ENCODE data around the gene CEP170B. TPM values are rescaled to one million over a fixed set of nuclear protein-coding genes. Genes with fewer than 3 reads are reported as not detected.
"Not testable (repeated sequence)": the region's sequence is repeated elsewhere in the genome, so short reads cannot be mapped to it uniquely, and the experiment has no call there.

CEP170B gene
- total RNA-seq, 1 donor from 2014 or later: 5.6 TPM

DNA sequence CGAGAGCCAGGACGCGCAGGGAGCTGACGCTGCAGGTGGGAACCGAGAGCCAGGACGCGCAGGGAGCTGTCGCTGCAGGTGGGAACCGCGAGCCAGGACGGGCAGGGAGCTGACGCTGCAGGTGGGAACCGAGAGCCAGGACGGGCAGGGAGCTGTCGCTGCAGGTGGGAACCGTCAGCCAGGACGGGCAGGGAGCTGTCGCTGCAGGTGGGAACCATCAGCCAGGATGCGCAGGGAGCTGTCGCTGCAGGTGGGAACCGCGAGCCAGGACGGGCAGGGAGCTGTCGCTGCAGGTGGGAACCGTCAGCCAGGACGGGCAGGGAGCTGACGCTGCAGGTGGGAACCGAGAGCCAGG is 40.5 kb downstream of the CEP170B start:
- not testable (repeated sequence) for DNase-seq (ENCODE audit: low read depth in 2 of 2)

DNA sequence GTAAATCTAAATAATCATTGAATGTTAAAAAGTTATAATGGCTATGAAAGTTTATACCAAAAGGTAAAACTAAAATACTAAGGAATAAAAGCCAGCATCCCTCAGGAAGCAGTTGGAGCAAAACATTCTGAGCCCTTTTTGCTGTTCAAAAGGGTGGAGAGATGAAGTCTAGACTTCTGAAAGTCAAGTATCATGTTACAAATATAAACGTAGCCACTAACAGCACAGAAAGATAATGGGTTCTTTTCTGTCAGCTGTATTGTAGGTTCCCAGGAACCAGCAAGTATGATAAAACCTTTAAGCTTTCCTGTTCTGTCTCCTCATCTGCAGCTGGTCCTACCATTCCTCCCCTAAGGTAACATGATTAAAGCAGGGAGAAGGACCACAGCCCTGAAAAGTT is 43.2 kb downstream of the CEP170B start:
- no peak for DNase-seq (ENCODE audit: low read depth in 2 of 2)

DNA sequence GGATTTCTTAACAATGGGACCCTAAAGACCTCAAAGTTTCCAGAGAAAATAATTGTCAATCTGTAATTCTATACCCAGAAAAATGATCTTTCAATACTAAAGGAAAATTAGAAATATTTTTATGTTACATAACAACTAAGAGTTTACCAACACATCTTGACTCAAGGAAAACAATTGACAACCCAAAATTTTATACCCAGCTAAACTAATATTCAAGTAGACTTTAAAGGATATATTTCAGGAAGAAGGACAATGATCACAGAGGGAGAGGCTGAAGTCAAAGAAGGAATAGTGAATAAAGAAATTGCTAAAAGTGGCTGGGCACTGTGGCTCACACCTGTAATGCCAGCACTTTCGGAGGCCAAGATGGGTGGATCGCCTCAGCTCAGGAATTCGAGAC is 47.0 kb downstream of the CEP170B start:
- DNase-seq (ENCODE audit: low read depth in 2 of 2): no peak

DNA sequence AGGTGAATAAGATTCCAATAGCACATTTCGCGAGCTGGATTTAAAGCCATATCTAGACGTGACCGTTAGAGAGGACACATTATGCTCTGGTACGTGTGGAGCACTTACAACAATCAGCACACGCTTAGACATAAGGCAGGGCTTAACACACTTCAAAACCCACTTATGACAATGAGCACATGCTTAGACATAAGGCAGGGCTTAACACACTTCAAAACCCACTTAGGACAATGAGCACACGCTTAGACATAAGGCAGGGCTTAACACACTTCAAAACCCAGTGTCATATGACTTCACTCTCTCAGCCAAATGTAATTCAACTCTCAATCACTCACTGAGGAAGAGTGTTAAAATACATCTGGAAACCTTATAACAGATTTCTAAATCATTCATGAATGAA is 48.4 kb downstream of the CEP170B start:
- DNase-seq (ENCODE audit: low read depth in 2 of 2): no peak

DNA sequence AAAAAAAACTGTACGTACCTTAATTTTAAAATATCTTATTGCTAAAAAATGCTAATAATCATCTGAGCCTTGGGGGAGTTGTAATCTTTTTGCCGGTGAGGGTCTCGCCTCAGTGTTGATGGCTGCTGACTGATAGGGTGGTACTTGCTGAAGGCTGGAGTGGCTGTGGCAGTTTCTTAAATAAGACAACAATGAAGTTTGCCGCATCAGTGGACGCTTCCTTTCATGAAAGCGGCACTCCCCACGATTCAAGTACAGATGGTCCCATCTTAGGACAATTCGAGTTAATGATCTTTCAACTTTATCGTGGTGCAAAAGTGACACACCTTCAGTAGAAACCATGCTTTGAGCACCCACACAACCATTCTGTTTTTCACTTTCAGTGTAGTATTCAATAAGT is 52.0 kb downstream of the CEP170B start:
- DNase-seq (ENCODE audit: low read depth in 2 of 2): no peak

DNA sequence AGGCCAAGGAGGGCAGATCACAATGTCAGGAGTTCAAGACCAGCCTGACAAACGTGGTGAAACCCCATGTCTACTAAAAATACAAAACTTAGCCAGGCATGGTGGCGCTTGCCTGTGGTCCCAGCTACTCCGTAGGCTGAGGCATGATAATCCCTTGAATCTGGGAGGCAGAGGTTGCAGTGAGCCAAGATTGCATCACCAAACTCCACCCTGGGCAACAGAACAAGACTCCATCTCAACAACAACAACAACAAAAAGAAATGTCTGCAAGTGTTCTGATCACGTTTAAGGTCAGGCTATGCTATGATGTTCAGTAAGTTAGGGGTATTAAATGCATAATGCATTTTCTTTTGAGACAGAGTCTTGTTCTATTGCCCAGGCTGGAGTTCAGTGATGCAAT is 52.9 kb downstream of the CEP170B start:
- no peak for DNase-seq (ENCODE audit: low read depth in 2 of 2)

DNA sequence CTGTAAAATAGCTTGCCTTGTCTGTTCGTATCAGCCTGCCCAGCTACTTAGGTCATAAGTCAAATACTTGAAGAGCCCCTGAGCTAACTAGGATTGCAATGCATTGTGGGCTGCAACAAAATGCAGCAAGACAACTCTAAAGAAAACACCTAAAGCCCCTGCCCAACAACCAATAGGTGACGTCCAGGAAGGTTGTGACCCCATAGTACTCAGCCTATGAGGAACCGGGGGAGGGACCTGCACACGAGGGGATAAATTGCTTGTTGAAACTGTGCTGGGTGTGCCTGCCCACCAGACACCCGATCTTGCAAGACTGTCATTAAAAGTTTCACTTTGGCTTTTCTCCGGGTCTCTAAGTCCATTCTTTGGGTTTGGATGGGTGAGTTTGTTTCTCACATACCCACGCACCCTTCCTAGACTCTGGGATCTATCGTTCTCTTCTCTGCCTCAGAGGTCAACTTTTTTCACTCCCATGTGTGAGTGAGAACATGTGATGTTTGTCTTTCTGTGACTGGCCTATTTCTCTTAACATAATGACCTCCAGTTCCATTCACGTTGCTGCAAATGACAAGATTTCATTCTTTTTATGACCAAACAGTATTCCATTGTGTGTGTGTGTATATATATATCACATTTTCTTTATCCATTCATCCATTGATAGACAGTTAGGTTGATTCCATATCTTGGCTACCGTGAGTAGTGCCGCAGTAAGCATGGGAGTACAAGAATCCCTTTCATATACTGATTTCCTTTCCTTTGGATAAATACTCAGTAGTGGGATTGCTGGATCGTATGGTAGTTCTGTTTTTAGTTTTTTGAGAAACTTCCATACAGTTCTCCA is 54.3 kb downstream of the CEP170B start:
- not testable (repeated sequence) for DNase-seq (ENCODE audit: low read depth in 2 of 2)

DNA sequence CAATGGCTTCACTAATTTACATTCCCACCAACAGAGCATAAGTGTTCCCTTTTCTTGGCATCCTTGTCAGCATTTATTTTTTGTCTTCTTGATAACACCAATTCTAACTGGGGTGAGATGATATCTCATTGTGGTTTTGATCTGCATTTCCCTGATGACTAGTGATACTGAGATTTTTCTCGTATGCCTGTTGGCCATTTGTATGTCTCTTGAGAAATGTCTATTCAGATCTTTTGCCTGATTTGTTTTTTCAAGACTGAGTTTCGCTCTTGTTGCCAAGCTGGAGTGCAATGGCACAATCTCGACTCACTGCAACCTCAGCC is 54.9 kb downstream of the CEP170B start:
- no peak for DNase-seq (ENCODE audit: low read depth in 2 of 2)

DNA sequence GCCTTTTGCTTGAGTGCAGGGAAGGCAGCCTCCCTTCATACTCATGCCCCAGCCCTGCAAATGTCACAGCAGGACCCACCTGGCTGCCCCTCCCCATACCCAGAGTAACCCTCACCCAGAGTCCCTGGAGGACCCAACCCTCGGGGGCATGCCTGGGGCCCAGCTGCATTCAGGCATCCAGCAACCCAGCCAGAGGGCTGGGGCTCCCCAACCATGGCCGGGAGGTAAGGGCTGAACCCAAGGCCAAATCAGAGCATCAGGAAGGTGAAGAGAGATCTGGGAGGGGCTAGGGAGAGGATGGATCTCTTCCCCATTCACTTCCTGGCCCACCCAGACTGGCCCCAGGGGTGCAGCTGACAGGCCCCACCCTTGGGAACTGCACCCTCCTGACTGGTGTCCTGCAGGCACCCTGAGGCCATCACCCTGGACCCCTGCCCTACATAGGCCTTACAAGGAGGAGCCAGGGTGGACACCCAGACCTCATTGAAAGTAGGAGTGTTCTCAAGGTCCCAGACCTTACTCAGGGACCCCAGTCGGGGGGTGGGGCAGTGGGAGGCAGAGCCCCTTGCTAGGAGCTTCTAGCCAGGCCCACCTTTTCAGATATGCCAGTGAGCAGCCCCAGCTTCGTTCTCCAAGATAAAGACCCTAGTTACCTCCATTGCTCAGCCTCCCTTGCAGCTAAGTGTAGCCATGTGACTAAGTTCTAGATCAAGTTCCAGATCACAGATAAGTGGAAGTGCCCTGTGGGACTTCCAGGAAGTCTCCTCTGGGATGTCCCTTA is 58.8 kb downstream of the CEP170B start:
- DNase-seq (ENCODE audit: low read depth in 2 of 2): no peak

DNA sequence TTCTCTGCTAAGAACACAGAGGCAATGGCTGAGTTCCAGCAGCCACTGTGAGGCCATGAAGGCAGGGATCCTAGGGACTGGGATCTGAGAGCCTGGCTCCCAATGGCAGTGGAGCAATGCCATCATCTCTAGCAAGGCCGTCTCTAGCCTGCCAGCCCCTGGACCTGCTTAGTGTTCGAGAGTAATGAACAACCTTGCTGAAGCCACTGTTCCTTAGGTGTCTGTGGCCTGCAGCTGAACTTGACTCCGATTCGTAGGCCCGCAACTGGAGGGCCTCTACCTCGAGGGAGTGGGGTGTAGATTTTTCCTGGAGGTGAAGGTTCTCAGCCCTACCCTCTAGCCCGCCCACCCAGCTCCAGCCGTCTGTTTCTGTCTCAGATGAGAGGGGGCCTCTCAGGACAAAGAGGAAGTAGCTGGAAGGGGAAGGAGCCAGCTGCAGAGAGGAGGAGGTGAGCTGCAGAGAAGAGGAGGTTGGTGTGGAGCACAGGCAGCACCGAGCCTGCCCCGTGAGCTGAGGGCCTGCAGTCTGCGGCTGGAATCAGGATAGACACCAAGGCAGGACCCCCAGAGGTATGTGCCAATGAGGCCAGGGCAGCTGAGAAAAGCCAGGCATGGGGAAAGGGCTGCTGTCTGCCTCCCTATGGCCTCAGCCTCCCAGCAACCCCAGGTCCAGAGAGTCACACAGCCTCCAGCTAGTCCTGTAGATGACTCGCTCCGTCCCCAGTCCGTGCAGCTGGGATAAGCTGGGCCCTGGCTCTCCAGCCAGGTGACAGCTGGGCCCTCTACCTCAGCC is 59.5 kb downstream of the CEP170B start, which contains the start of gene PLD4:
PLD4 (plus strand) TSS at position 459 of the 793 bp plus-strand sequence. CDS start 2,262 bp downstream, outside the sequence.
- DNase-seq (ENCODE audit: low read depth in 2 of 2): no peak

DNA sequence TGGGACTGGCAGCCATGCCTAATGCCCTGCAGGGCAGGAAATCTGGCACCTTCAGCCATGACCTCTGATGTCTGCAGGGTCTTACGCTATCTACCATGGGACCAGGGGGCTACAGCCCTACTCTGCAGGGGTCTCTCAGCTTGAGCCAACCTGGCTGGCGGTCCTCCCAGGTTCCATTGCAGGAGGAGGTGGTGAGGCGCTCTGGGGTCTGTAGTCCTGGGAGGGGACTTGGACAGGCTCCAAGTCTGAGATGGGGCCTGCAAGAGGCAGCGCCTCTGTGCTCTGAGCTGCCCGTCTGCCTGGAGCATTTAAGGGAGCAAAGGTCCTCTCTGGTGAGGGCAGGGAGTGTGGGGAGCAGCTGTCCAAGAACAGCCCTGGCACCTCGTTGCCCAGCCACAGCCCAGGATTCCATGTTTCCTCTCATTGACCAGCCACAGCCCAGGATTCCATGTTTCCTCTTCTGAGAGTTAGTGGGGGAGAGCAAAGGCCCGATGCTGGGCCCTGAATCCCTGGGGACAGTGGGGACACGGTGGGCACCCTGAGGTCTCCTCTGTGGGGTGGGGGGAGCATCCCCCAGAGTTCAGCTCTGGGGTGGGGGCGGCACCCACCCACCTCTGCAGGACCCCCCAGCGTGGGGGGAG is 60.3 kb downstream of the CEP170B start:
- DNase-seq (ENCODE audit: low read depth in 2 of 2): no peak

DNA sequence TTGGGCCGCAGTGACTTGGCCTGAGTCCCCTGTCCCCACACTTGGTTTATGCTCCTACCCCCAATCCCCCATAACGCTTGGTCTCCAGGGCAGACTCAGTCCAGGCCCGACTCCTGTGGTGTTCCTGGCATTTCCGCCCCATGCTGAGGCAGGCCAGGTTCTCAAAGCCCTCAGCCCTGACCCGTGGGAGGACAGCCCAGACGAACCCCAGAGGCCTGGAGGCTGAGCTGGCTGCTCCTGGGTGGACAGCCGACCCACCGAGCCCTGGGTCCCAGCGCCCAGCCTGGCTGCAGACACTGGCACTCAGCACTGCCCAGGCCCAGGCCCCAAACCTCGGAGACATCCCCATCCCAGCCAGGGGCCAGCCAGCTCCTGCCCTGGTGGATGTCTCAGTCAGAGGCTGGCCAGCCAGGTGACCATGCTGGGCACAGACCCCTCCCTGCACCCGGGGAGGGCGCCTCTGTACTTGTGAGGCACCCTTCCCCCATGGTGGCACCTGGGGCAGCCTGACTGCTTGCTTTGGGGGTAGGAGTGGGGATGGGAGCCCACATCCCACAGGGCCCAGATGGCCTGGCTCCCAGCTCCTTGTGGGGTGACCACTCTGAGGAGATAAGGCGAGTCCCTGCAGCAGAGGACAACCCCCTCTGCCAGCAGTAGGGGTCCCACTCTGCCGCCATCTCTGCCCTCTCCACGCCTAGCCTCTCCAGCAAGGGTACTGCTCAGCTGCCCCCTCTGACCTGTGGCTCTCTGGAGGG is 61.0 kb downstream of the CEP170B start:
- DNase-seq (ENCODE audit: low read depth in 2 of 2): no peak

DNA sequence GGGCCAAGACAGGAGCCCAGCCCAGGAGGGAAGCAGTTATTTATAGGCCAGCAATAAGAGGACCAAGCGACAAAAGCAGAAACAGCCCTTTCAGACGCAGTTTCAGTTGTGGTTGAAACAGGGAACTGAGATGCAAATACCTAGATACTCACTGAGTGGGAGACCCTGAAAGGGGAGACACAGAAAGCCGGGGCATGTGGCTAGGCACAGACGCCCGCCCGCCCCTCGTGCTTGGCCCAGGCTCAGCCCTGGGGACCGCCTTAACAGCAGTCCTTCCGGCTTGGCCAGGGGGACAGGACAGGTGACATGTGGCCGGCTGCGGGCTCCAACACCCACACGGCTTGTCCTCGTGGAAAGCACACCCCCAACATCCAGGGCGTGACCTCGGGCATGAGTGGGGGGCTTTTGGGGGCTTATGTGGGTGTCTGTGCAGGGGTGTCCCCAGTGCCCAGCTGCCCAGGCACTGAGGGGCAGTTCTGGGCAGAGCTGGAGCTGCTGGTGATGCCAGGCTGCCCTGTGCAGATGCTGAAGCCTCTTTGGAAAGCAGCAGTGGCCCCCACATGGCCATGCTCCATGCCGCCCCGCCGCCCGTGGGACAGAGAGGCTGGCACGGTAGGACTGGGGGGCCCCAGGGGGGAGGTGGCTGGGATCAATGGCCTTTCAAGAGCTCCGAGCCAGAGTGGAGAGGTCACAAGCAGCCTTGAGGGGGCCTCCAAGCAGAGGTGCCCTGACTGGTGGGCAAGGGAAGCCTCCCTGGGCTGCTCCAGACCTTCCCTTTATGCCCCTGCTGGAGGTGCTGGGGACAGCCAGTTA is 61.8 kb downstream of the CEP170B start:
- DNase-seq (ENCODE audit: low read depth in 2 of 2): no peak

DNA sequence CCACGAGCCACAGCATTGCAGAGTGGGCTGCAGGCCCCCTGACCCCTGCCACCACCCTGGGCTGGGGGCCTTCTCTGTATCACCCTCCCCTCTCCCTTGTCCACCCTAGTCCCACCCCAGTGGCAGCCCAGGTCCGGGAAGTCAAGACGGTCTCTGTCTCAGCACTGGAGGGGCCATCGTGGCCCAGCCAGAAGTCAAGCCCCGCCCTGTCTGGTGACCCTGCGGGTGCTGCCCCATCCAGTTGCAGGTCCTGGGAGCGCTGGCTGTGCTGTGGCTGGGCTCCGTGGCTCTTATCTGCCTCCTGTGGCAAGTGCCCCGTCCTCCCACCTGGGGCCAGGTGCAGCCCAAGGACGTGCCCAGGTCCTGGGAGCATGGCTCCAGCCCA is 62.4 kb downstream of the CEP170B start:
- DNase-seq (ENCODE audit: low read depth in 2 of 2): no peak

DNA sequence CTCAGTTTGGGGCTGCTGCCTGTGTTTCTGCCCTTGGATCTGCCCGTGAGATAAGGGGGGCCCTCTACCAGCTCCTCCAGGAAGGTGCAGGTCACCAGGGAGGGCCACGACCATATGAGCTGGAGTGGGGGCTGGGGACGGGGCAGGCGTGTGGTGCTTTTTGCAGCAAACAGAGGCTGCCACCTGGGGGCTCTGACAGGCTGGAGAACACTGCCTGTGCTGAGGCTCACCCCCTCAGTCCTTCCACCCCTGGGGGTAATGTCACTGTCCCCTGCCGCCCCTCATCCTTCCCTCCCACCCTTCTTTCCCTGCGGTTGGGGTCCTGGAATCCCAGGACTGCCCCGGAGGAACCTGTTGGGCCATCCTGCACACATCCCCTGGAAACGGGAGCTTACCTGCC is 62.8 kb downstream of the CEP170B start:
- no peak for DNase-seq (ENCODE audit: low read depth in 2 of 2)

DNA sequence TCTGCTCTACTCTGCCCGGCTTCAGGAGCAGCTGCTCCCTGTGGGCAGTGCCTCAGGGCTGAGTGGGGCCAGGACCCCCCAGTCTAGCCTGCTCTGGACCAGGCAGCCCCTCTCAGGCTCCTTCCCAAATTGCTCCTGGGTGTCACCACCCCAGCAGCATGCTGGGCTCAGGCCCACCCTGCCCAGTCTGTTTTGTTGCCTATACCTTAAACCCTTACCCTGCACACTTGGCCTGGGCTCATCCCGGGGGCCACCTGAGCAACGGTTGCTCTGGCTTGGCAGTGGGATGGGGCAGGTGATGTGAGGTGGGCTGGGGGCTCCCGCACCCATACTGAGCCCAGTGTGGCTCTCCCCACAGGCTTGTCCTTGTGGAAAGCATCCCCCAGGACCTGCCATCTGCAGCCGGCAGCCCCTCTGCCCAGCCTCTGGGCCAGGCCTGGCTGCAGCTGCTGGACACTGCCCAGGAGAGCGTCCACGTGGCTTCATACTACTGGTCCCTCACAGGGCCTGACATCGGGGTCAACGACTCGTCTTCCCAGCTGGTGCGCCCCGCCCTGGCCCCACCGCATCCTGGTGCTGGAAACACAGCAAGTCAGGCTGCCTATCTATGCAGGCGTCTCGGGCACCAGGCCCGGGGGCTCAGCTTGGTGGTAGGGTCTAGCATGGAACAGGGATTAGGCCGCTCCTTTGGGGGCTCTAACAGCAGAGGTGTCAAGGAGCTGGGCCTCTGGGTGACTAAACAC is 63.5 kb downstream of the CEP170B start:
- DNase-seq (ENCODE audit: low read depth in 2 of 2): no peak

DNA sequence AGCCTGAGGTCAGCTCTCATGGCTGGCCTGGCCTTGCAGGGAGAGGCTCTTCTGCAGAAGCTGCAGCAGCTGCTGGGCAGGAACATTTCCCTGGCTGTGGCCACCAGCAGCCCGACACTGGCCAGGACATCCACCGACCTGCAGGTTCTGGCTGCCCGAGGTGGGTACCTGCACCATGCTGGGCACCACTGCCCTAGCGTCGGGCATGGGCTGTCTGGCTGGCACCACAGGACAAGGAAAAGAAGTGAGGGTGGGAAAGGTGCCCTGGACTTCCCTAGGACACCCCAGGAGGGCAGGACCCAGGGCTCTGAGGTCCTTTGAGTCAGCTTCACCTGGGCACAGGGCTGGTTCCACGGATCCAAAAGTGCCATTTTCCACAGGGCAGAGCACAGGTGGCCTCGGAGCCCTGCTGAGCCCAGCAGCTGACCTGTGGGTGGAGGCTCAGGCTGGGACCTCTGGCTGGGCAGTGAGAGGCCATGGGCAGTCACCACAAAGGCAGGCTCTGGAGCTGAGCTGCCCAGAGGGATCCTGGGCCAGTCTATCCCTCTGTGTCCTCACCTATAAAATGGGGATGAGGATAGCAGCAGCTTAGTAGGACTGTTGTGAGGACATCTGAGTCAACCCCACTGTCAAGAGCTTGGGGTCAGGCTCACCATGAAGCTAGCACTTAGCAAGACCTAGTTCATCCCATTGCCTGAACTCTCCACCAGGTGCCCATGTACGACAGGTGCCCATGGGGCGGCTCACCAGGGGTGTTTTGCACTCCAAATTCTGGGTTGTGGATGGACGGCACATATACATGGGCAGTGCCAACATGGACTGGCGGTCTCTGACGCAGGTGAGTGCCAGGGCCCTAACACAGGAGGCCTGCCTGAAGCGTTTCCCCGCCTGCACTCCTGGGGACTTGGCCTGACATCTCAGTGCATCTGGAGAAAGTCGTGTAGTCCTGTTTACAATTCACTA is 64.5 kb downstream of the CEP170B start:
- no peak for DNase-seq (ENCODE audit: low read depth in 2 of 2)

Measured in dermis microvascular lymphatic vessel endothelial cell (primary cell).